WI38 (cell line): Measurements from ENCODE around the gene PAK6.

Experiments
- H3K4me3 ChIP-seq: 2 replicates; pipeline ENCODE4 v1.5.1; 2011; ENCODE audit warnings: low read depth, mild to moderate bottlenecking, control low read depth, low read length
- TF ChIP-seq, protein P1 (sequence below): IDR thresholded peaks from 2 replicates; pipeline ENCODE4 v1.5.1; 2012; ENCODE audit warnings: low read depth, mild to moderate bottlenecking, control low read depth, low read length

PAK6 gene

DNA sequence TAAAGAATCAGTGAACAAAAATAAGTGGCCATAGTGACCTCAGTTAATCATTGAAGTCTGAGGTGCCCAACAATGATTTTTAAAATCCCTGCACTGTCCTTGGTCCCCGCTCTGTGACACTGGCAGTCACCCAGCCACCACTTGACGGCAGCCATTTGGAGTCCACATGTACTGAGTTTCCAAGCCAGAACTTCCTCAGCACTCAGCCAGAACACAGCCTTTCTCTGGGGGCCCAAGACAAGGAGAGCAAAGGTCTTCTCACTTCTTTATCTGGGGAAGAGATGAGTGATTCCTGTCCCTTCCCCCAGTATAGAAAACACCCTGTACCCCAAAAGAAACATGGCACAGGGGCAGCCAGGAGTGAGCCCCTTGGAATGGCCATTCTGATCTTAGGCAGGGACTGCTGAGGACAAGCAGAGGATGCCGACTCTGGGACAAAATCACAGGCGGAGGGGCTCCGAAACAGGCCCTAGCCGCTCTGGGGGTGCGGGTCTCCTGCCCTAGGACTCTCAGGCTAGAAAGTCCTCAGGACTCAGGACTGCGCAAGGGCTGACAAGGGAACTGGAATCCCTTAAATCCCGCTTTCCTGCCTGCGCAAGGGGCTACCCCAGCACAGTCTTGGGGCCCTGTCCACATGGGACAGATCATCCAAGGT, 12.8 kb downstream of the PAK6 start:
- H3K4me3 ChIP-seq: no peak overlapping the region
- TF ChIP-seq, protein P1, sequence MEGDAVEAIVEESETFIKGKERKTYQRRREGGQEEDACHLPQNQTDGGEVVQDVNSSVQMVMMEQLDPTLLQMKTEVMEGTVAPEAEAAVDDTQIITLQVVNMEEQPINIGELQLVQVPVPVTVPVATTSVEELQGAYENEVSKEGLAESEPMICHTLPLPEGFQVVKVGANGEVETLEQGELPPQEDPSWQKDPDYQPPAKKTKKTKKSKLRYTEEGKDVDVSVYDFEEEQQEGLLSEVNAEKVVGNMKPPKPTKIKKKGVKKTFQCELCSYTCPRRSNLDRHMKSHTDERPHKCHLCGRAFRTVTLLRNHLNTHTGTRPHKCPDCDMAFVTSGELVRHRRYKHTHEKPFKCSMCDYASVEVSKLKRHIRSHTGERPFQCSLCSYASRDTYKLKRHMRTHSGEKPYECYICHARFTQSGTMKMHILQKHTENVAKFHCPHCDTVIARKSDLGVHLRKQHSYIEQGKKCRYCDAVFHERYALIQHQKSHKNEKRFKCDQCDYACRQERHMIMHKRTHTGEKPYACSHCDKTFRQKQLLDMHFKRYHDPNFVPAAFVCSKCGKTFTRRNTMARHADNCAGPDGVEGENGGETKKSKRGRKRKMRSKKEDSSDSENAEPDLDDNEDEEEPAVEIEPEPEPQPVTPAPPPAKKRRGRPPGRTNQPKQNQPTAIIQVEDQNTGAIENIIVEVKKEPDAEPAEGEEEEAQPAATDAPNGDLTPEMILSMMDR: no peak

DNA sequence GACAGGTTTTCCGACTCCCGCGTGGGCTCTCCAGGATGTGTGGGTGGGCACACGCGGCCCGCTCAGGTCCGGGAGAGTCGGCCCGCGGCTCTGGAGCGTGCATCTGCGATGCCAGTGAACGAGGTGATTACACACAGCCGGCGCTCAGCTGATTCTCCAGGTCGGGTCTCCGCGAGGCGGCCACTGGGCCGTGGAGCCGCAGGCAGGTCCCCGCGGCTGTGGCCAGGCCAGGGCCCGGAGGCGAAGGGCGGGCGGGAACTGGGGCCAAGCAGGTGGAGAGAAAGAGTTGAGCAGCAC, 13.2 kb downstream of the PAK6 start:
- H3K4me3 ChIP-seq: no peak overlapping the region
- TF ChIP-seq, protein P1: no peak

DNA sequence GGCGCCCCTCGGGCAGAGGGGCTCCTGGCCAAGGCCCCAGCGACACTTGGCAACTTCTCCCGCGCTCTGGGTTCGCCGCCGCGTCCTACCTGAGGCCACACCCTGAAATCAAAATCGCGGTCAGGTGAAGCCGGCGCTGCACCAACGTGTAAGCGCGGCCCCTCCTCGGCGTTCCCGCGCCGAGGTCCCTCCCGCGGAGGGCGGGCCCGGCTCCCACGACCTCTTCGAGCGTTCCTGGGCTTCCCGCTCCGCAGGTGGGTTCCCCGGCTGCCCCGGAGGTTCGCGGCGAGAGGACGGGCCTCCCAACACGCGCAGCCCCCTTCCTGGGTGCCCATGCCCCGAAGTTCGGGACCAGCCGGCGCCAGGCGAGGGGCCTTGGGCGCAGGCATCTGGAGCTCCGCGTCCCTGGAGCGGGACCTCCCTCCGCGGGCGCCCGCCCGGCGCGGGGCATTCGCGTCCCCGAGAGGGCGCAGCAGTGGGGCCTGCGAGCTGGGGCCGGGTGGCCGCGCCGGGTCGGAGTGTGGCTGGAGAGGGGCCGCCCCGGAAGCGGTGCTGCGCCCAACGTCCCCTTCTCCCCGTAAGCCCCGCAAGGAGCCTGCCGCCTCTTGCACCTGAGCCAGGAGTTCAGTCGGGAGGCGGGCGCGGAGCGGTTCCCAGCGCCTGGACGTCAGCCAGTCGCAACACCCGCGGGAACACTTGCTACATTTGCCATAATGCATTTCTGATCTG, 13.7 kb downstream of the PAK6 start:
- TF ChIP-seq, protein P1: no peak
- H3K4me3 ChIP-seq: peak overlapping the region; percentile 39

DNA sequence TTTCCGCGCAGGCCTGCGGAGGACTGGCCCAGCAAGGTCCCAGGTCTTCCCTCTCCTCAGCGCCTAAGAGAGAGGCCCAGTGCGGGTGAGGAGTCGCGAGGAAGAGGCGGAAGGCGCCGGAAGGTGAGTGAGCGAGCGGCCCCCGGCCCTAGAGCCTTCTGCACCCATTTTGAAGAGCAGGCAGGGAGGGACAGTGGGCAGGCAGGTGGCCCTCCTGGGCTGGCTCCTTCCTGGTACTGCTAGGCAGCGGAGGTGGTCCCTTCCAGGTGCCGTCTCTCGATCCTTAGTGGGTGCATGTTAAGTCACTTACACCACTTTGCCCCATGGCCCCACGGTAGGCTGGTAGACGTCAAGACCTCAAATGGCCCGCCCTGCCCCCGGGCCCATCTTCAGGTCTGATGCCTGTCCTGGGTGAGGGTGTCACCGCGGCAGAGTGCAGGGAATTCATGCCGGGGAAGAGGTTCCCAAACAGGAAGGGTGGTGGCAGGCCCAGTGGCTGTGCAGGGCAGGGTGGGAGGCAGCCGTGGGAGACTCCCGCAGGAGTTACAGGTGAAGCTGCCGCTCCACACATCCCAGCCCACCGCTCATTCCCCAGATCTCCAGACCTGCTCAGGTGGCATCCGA, 14.4 kb downstream of the PAK6 start:
- H3K4me3 ChIP-seq: peak overlapping the region; percentile 39
- TF ChIP-seq, protein P1: no peak

DNA sequence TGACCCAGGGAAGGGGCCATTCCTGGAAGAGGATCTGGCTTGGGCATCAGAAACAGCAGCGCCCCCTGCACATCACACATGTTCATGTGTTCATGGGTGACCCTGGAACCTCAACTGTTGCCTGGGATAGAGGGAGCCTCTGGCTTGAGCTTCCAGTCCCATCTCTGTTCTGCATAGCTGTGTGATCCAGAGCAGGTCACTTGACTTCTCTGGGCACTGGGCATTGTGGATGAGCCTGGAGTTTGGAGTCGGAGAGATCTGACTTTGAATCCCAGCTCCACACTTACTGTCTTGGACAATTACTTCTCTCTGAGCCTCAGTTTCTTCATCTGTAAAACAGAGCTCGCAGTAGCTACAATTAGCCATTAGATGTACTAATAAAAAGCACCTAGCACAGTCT, 15.6 kb downstream of the PAK6 start:
- TF ChIP-seq, protein P1: no peak
- no peak overlapping the region for H3K4me3 ChIP-seq

DNA sequence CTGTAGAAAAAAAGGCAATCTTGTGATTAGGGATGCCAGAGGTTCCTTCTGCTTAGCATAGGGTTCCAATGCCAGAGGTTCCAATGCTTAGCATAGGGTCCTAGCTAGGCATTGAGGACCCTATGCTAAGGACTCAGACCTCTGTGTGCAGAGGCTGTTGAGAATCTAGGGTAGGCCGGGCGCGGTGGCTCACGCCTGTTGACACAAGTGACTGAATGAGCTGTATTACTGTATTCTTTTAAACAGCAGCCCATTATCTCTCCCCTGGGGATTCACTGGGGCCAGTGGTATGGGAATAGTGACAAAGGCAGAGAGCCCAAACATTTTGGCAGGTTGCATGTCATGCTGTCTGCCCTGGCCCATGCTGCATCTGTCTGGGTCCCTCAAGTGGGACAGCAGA, 16.2 kb downstream of the PAK6 start:
- no peak overlapping the region for H3K4me3 ChIP-seq
- TF ChIP-seq, protein P1: no peak

DNA sequence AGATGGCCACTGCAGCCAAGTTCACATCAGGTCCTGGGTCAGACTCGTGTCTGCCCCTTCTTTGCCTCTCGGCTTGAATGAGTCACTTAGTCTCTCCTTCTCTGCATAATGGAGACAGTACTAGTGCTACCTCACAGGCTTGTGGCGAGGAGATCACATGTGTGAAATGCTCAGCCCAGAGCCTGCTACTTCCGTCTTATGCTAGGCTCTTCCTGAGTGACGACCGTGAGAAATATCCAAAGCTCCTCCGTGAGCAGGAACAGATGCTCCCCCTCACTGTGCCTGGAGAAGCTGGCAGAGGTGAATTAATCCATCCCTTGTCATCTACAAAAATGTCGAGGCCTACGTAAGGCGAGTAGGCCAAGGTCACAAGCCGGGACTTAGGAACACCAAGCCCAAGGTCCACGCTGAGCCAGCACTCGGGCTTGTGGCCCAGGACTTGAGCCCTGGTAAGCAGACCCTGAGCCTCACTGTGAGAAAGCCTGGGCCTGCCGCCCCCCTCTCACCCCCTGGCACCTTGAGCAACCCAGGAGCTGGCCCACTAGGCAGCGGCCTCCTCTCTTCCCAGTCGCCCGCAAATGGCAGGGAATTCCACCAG, 17.9 kb downstream of the PAK6 start:
- H3K4me3 ChIP-seq: no peak overlapping the region
- TF ChIP-seq, protein P1: no peak
